Breast epithelium (tissue), 4 donors: Measurements from ENCODE around the gene SALL4. TPM values are rescaled to one million over a fixed set of nuclear protein-coding genes. Genes with fewer than 3 reads are reported as not detected.
"Not testable (repeated sequence)": the region's sequence is repeated elsewhere in the genome, so short reads cannot be mapped to it uniquely, and the experiment has no call there.

Experiments
- DNase-seq, 2 donors: peaks; one replicate each; pipeline ENCODE4 v3.0.0-alpha.2; 2019; ENCODE audit warnings: low spot score in 2 of 2
- H3K27ac ChIP-seq, 2 donors: fragments of 200-600 bp; sonication (generic) in 1 of 2; one replicate each; pipeline ENCODE4 v1.5.1; 2016 to 2019; ENCODE audit warnings: mild to moderate bottlenecking in 1 of 2
- H3K27me3 ChIP-seq, 2 donors: fragments of 200-600 bp; sonication (generic) in 1 of 2; one replicate each; pipeline versions ENCODE4 v1.5.1 to v1.6.0; 2017 to 2019; ENCODE audit warnings: control low read depth in 1 of 2, mild to moderate bottlenecking in 1 of 2
- H3K36me3 ChIP-seq: fragments of 200-600 bp; one replicate; pipeline ENCODE4 v1.5.1; 2019
- H3K4me1 ChIP-seq, 2 donors: fragments of 200-600 bp; sonication (generic); one replicate each; pipeline ENCODE4 v1.5.1; 2016 to 2019; ENCODE audit warnings: control low read depth in 1 of 2
- H3K4me3 ChIP-seq, 3 donors: fragments of 200-600 bp; sonication (generic); 1 replicate in 2 of 3; 2 replicates in 1 of 3; pipeline ENCODE4 v1.5.1; 2016 to 2019; ENCODE audit warnings: mild to moderate bottlenecking in 3 of 3, moderate library complexity in 2 of 3
- H3K9me3 ChIP-seq, 2 donors: fragments of 200-600 bp; sonication (generic) in 1 of 2; one replicate each; pipeline ENCODE4 v1.5.1; 2016 to 2019; ENCODE audit warnings: control low read depth in 1 of 2
- POLR2A ChIP-seq: fragments of 450-650 bp; IDR thresholded peaks from one replicate; pipeline ENCODE4 v1.6.1; 2016; ENCODE audit warnings: antibody characterized with exemption, mild to moderate bottlenecking, moderate library complexity
- POLR2AphosphoS5 ChIP-seq, 3 donors: sonication (generic); formaldehyde crosslinking; IDR thresholded peaks; one replicate each; pipeline ENCODE4 v1.6.1; 2017; ENCODE audit warnings: antibody characterized with exemption in 3 of 3
- intact Hi-C: fragments of 100-400 bp; cut with DNase I; formaldehyde crosslinking; loops from one replicate; pipeline ENCODE4 v1.15.1; 2023; ENCODE audit warnings: low total_unique reads
- total RNA-seq, 3 donors: library from RNA; depleted of rRNA; stranded (reverse); fragments of >200 nt; gene quantifications; one replicate each; pipeline ENCODE4 v1.1.0, GENCODE V29; 2016
- TF ChIP-seq, protein P1 (sequence below), 3 donors: fragments of 450-650 bp; IDR thresholded peaks; one replicate each; pipeline ENCODE4 v1.5.1; 2016 to 2017; ENCODE audit warnings: antibody characterized with exemption in 3 of 3, mild to moderate bottlenecking in 3 of 3, moderate library complexity in 3 of 3

Gene SALL4
- total RNA-seq, 3 donors from 2014 or later: 0.29 to 0.33 (median 0.32) TPM

DNA sequence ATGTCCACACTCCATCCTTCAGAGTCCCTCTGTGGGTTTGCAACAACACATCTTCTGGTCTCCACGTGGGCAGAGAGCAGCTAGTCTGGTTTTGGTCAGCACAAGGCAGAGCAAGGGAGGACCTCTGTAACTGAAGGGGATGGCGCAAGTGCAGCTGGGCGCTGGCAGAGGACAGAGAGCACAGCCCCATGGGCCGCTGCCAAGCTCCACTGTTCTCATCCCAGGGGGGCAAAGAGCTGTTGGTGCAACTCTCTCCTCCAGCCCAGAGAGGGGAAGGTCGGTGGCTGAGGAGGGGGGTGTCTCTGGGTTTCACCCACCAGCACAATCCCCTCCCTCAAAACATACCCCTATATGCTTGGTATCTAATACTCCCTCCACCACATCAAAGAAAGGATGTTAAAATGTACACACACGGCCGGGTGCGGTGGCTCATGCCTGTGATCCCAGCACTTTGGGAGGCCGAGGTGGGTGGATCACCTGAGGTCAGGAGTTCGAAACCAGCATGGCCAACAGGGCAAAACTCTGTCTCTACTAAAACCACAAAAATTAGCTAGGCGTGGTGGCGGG, 43.3 kb downstream of the SALL4 start:
- Histone ChIP-seq H3K9me3 (no peaks in the 10 kb centered on the region), H3K36me3 (no peaks in the 10 kb centered on the region), H3K27me3 (no peaks in the 10 kb centered on the region), H3K4me1 (no peaks in the 10 kb centered on the region), H3K27ac (no peak overlapping the region), H3K4me3 (no peak overlapping the region)
- TF ChIP-seq, protein P1, sequence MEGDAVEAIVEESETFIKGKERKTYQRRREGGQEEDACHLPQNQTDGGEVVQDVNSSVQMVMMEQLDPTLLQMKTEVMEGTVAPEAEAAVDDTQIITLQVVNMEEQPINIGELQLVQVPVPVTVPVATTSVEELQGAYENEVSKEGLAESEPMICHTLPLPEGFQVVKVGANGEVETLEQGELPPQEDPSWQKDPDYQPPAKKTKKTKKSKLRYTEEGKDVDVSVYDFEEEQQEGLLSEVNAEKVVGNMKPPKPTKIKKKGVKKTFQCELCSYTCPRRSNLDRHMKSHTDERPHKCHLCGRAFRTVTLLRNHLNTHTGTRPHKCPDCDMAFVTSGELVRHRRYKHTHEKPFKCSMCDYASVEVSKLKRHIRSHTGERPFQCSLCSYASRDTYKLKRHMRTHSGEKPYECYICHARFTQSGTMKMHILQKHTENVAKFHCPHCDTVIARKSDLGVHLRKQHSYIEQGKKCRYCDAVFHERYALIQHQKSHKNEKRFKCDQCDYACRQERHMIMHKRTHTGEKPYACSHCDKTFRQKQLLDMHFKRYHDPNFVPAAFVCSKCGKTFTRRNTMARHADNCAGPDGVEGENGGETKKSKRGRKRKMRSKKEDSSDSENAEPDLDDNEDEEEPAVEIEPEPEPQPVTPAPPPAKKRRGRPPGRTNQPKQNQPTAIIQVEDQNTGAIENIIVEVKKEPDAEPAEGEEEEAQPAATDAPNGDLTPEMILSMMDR (IDR thresholded peaks at IDR 0.05): no peak
- TF ChIP-seq POLR2A (no peak), POLR2AphosphoS5 (IDR thresholded peaks at IDR 0.05) (no peak)
- intact Hi-C loops: no loop called here
- no peak for DNase-seq

DNA sequence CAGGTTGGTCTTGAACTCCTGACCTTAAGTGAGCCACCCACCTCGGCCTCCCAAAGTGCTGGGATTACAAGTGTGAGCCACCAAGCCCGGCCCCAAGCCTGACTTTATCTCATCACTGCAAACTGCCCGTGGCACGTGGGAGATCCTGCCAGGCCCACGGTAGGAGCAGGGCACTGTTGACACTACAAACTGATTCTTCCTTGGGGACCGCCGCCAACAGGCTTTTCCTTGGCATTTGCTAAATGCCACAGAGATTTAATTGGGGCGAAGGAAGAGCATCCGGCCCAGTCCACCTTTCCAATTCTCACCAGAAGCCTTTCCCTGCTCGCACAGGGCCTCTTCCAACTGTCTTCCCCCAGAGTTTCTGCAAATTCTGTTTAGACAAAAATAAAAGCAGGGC, 45.1 kb downstream of the SALL4 start:
- peak overlapping the region in 1 of 2 donors; percentile 35 for H3K27ac ChIP-seq
- no peaks in the 10 kb centered on the region for H3K4me1 ChIP-seq
- intact Hi-C loops: no loop called here
- H3K9me3 ChIP-seq: no peaks in the 10 kb centered on the region
- H3K27me3 ChIP-seq: no peaks in the 10 kb centered on the region
- TF ChIP-seq, protein P1 (IDR thresholded peaks at IDR 0.05): no peak
- TF ChIP-seq POLR2A: no peak
- TF ChIP-seq POLR2AphosphoS5 (IDR thresholded peaks at IDR 0.05): no peak
- no peaks in the 10 kb centered on the region for H3K36me3 ChIP-seq
- no peak for DNase-seq
- H3K4me3 ChIP-seq: no peak overlapping the region

DNA sequence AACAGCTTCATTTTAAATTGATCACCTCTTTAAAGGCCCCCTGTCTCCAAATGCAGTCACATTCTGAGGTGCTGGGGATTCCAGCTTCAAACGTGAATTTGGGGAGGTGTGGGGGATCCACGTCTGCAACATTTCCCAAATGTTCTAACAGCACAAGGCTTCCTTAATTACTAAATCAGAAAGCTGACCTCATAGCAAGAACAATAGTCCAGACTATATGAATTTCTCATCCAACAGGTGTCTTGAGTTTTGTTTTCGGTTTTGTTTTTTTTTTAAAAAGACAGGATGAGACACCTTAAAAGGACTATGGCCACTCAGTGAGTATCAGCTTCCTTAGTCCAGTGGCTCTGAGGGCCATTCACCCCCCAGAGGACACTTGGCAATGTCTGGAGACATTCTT, 45.7 kb downstream of the SALL4 start:
- Histone ChIP-seq H3K36me3 (no peaks in the 10 kb centered on the region), H3K4me1 (no peaks in the 10 kb centered on the region), H3K4me3 (no peak overlapping the region), H3K9me3 (no peaks in the 10 kb centered on the region), H3K27ac (no peak overlapping the region), H3K27me3 (no peaks in the 10 kb centered on the region)
- no peak for DNase-seq
- intact Hi-C loops: no loop called here
- TF ChIP-seq POLR2A (no peak), POLR2AphosphoS5 (IDR thresholded peaks at IDR 0.05) (no peak)
- TF ChIP-seq, protein P1 (IDR thresholded peaks at IDR 0.05): no peak

DNA sequence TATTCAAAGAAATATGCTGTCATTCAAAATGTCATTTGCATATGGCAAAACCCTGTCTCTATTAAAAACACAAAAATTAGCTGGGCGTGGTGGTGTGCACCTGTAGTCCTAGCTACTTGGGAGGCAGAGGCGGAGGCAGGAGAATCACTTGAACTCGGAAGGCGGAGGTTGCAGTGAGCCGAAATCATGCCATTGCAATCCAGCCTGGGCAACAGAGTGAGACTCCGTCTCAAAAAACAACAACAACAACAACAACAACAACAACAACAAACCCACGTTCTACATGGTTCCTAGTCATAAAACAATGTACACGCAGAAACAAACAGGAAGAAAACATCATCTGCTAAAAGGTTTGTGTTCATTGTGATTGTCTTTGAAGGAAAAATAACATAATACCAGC, 49.1 kb downstream of the SALL4 start:
- H3K27me3 ChIP-seq, intact Hi-C loops, H3K36me3 ChIP-seq, H3K4me1 ChIP-seq, H3K4me3 ChIP-seq, DNase-seq, H3K9me3 ChIP-seq: not testable (repeated sequence)
- H3K27ac ChIP-seq: peak overlapping the region in 1 of 2 donors; percentile 72

DNA sequence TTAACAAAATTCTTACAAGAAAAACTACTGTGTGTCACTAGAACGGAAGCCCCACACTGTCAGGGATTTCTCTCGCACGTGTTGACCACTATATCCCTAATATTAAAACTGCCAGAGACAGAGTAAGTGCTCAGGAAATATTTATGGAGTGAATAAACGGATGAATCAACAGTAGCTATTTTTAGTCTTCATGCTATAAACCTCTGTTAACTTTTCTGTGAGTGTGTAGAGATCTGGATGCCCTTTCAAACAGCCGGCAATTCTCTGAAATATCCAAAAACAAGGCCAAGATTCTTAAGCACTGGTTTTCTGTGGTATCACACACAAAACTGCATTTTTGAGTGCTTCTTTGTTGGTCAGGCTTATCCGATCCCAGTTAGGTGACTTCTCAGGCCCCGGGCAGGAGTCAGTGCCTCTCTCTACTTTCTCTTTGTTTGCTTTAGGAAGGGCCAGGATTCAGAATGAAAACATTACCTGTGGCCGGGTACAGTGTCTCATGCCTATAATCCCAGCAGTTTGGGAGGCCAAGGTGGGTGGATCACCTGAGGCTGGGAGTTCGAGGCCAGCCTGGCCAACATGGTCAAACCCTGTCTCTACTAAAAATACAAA, 49.9 kb downstream of the SALL4 start:
- H3K4me1 ChIP-seq: peaks cover 0 to 10% of the 10 kb centered on the region in 2 donors
- H3K9me3 ChIP-seq: no peaks in the 10 kb centered on the region
- H3K27me3 ChIP-seq: no peaks in the 10 kb centered on the region
- intact Hi-C loops: no loop called here
- H3K27ac ChIP-seq: peak overlapping the region; percentile 72 to 73
- DNase-seq: no peak
- H3K4me3 ChIP-seq: no peak overlapping the region
- H3K36me3 ChIP-seq: no peaks in the 10 kb centered on the region
- TF ChIP-seq POLR2AphosphoS5 (IDR thresholded peaks at IDR 0.05) (no peak), POLR2A (no peak)
- TF ChIP-seq, protein P1 (IDR thresholded peaks at IDR 0.05): no peak
